Measurements from ENCODE around the gene TRAPPC10.

The TRAPPC10 gene

GRCh38 chr21:44005593-44005992 lies 6.5 kb upstream of the TRAPPC10 start:
- no peak overlapping the region for H3K27ac ChIP-seq
- no peak overlapping the region for H3K4me3 ChIP-seq (ENCODE audit: low read depth in 1 of 2, low read length in 1 of 2)
- TF ChIP-seq CTCF (IDR thresholded peaks at IDR 0.05): no peak
- no peaks in the 10 kb centered on the region for H3K9me3 ChIP-seq
- no peaks in the 10 kb centered on the region for H3K36me3 ChIP-seq
- no peaks in the 10 kb centered on the region for H3K27me3 ChIP-seq
- no peaks in the 10 kb centered on the region for H3K4me1 ChIP-seq (ENCODE audit: control insufficient read depth in 1 of 2, insufficient read depth in 1 of 2, low read depth in 1 of 2, low read length in 1 of 2)

- no peak overlapping the region for H3K4me3 ChIP-seq (ENCODE audit: low read depth in 1 of 2, low read length in 1 of 2)
- no peaks in the 10 kb centered on the region for H3K36me3 ChIP-seq
- H3K27ac ChIP-seq: no peak overlapping the region
- H3K4me1 ChIP-seq (ENCODE audit: control insufficient read depth in 1 of 2, insufficient read depth in 1 of 2, low read depth in 1 of 2, low read length in 1 of 2): peaks cover 0 to 2% of the 10 kb centered on the region in 2 experiments
- no peak for TF ChIP-seq CTCF (IDR thresholded peaks at IDR 0.05)
- H3K27me3 ChIP-seq: no peaks in the 10 kb centered on the region
- H3K9me3 ChIP-seq: no peaks in the 10 kb centered on the region
Observed at GRCh38 chr21:44006017-44006619, 6.0 kb upstream of the TRAPPC10 start.

GRCh38 chr21:44006656-44007055 lies 5.5 kb upstream of the TRAPPC10 start:
- Histone ChIP-seq H3K4me1 (ENCODE audit: control insufficient read depth in 1 of 2, insufficient read depth in 1 of 2, low read depth in 1 of 2, low read length in 1 of 2) (peaks cover 2 to 7% of the 10 kb centered on the region in 2 experiments), H3K36me3 (no peaks in the 10 kb centered on the region), H3K4me3 (ENCODE audit: low read depth in 1 of 2, low read length in 1 of 2) (no peak overlapping the region), H3K9me3 (no peaks in the 10 kb centered on the region), H3K27ac (no peak overlapping the region), H3K27me3 (no peaks in the 10 kb centered on the region)
- TF ChIP-seq CTCF (IDR thresholded peaks at IDR 0.05): no peak

GRCh38 chr21:44010429-44010828 lies 1.7 kb upstream of the TRAPPC10 start:
- Histone ChIP-seq H3K27me3 (no peaks in the 10 kb centered on the region), H3K27ac (no peak overlapping the region), H3K4me3 (ENCODE audit: low read depth in 1 of 2, low read length in 1 of 2) (no peak overlapping the region), H3K4me1 (ENCODE audit: control insufficient read depth in 1 of 2, insufficient read depth in 1 of 2, low read depth in 1 of 2, low read length in 1 of 2) (peaks cover 29 to 37% of the 10 kb centered on the region in 2 experiments), H3K36me3 (no peaks in the 10 kb centered on the region), H3K9me3 (no peaks in the 10 kb centered on the region)
- TF ChIP-seq CTCF (IDR thresholded peaks at IDR 0.05): no peak

- no peak for TF ChIP-seq CTCF (IDR thresholded peaks at IDR 0.05)
- peak overlapping the region; percentile 96 for H3K27ac ChIP-seq
- H3K27me3 ChIP-seq: no peaks in the 10 kb centered on the region
- no peaks in the 10 kb centered on the region for H3K36me3 ChIP-seq
- no peaks in the 10 kb centered on the region for H3K9me3 ChIP-seq
- H3K4me3 ChIP-seq (ENCODE audit: low read depth in 1 of 2, low read length in 1 of 2): peak overlapping the region; percentile 77 to 79
- peaks cover 36 to 44% of the 10 kb centered on the region in 2 experiments for H3K4me1 ChIP-seq (ENCODE audit: control insufficient read depth in 1 of 2, insufficient read depth in 1 of 2, low read depth in 1 of 2, low read length in 1 of 2)
Observed at GRCh38 chr21:44011123-44011522, 986 bp upstream of the TRAPPC10 start.
